ENCODE data around the gene SULT1C2. TPM values are rescaled to one million over a fixed set of nuclear protein-coding genes. Genes with fewer than 3 reads are reported as not detected.

The SULT1C2 gene
- polyA plus RNA-seq, 1 donor from 2014 or later, result not detected

DNA sequence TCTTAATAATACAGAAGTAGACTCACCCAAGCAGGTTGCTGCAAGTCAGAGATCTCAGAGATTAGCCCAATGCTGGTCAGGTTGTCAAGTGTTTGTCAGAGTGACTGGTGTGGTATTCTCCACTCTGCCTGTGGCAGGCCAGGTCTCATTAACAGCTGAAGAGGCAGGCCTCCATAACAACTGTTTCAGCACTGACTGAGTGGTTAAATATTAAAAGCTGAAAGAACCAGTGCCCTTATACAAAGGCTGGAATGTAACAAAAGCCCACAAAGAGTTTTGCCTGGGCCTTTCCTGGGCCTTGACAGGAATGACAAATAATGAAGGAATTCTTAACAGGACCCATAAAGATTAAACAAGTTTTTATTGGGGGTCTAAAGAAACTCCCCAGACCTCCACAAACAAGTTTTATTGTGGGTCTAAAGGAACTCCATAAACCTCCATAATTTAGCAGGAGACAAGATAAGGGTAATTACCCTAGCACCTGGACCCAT lies 26.8 kb downstream of the SULT1C2 start:
- Mint-ChIP-seq H3K36me3 (peaks cover 5% of the 10 kb centered on the region), H3K4me3 (no peak overlapping the region)

GRCh38 chr2:108316033-108316432 lies 27.3 kb downstream of the SULT1C2 start:
- Mint-ChIP-seq H3K36me3 (peaks cover 4% of the 10 kb centered on the region), H3K27ac (no peak overlapping the region), H3K27me3 (peaks cover 1% of the 10 kb centered on the region), H3K4me1 (peaks cover 0 to 1% (median 0%) of the 10 kb centered on the region in 3 donors), H3K9me3 (peaks cover 0 to 2% (median 0%) of the 10 kb centered on the region in 3 donors), H3K4me3 (no peak overlapping the region)

More for the DNA sequence above, 26.8 kb downstream of the SULT1C2 start:
- Mint-ChIP-seq H3K4me1 (peaks cover 0 to 2% (median 0%) of the 10 kb centered on the region in 3 donors), H3K9me3 (peaks cover 0 to 2% (median 0%) of the 10 kb centered on the region in 3 donors), H3K27ac (no peak overlapping the region), H3K27me3 (peaks cover 1% of the 10 kb centered on the region)

DNA sequence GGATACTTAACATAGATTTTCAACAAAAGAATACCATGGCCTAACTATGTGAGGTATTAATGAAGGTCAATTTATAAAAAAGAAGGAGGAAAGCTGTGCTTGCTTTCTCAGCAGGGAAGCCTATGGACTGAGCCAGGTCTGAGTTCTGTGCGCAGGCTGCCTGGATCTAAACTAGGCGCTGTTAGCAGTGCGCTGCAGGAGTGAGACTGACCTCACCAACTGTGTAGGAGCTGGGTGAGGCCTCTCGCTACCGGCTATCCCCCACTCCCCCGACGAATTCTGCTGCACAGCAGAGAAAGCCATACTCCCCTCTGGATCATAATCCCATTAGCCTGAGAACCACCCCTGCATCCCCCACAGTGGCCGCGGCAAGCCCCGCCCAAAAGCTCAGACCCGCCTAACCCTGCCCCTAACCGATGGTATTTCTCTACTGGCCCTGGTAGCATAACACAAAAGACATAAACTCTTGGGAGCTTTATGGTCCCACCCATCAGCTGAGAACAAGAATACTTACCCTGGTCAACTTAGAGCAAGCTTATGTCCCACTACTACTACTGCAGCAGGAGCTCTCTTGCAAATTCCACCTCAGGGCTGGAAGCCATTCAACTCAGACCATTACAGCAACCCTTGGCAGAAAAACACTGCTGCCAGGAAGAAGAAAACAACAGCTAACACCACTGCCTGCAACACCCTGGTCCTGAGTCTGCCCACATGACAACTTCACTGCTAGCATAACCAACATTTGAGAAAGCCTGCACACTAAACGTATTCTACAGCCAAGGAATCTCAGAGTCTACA lies 28.0 kb downstream of the SULT1C2 start:
- no peak overlapping the region for H3K27ac Mint-ChIP-seq
- no peak overlapping the region for H3K4me3 Mint-ChIP-seq
- peaks cover 3% of the 10 kb centered on the region for H3K36me3 Mint-ChIP-seq
- peaks cover 1% of the 10 kb centered on the region for H3K27me3 Mint-ChIP-seq
- H3K9me3 Mint-ChIP-seq, result peaks cover 0 to 2% (median 0%) of the 10 kb centered on the region in 3 donors
- no peaks in the 10 kb centered on the region for H3K4me1 Mint-ChIP-seq

- Mint-ChIP-seq H3K36me3 (no peaks in the 10 kb centered on the region), H3K27ac (no peak overlapping the region), H3K9me3 (peaks cover 0 to 2% (median 0%) of the 10 kb centered on the region in 3 donors), H3K27me3 (peaks cover 3% of the 10 kb centered on the region), H3K4me3 (no peak overlapping the region), H3K4me1 (no peaks in the 10 kb centered on the region)
Measured at GRCh38 chr2:108320326-108320922, 31.7 kb downstream of the SULT1C2 start.

DNA sequence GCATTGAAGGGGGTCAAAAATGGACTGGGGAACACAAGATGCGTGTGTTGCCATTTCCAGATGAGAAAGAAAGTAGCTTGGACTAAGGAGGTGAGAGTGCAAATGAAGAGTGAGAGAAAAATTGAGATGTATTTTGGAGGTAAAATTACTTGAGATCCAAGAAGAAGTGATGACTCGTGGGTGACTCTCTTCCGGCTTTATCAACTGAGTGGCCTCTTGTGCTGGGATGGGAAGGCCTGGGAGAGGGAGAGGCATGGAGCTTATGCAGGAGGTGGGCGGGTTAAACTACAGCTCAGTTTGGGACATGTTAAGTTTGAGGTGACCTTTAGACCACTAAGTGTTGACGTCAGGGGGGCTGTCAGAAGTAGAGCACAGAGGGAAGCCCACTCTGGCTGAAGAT lies 34.9 kb downstream of the SULT1C2 start:
- Mint-ChIP-seq H3K36me3 (no peaks in the 10 kb centered on the region), H3K27me3 (peaks cover 6% of the 10 kb centered on the region), H3K27ac (no peak overlapping the region), H3K4me3 (peak overlapping the region in 1 of 4 donors; percentile 30), H3K4me1 (no peaks in the 10 kb centered on the region), H3K9me3 (peaks cover 0 to 2% (median 0%) of the 10 kb centered on the region in 3 donors)

GRCh38 chr2:108324531-108325255 lies 36.0 kb downstream of the SULT1C2 start:
- Mint-ChIP-seq H3K27me3 (peaks cover 6% of the 10 kb centered on the region), H3K36me3 (no peaks in the 10 kb centered on the region), H3K9me3 (peaks cover 0 to 2% (median 0%) of the 10 kb centered on the region in 3 donors), H3K4me1 (no peaks in the 10 kb centered on the region), H3K4me3 (no peak overlapping the region), H3K27ac (no peak overlapping the region)

DNA sequence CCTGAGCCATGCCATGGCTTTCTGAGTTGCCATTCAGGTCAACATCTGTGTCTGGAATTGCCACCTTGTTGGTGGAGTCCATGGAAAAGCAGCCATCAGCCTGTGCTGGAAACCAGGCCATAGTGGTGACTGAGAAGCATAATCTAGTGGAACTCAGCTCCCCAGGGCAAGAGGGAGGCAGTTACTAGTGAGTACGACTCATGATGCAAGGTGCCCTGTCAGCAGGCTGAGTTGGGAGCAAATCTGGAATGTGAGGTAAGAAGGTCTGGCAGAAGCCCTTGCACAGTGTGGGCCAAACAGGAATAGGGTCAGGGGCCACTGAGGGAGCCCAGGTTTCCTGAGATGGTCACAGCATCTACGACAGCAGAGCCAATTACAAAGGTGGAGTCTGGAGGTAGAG lies 37.1 kb downstream of the SULT1C2 start:
- Mint-ChIP-seq H3K36me3 (no peaks in the 10 kb centered on the region), H3K4me3 (no peak overlapping the region), H3K9me3 (peaks cover 0 to 3% (median 2%) of the 10 kb centered on the region in 3 donors), H3K4me1 (peaks cover 2 to 4% (median 2%) of the 10 kb centered on the region in 3 donors), H3K27ac (no peak overlapping the region), H3K27me3 (peaks cover 12% of the 10 kb centered on the region)

- Mint-ChIP-seq H3K27me3 (peaks cover 10% of the 10 kb centered on the region), H3K36me3 (no peaks in the 10 kb centered on the region), H3K9me3 (peaks cover 0 to 3% (median 0%) of the 10 kb centered on the region in 3 donors), H3K4me3 (no peak overlapping the region), H3K27ac (no peak overlapping the region), H3K4me1 (peaks cover 3 to 5% (median 5%) of the 10 kb centered on the region in 3 donors)
Measured at GRCh38 chr2:108329771-108330170, 41.1 kb downstream of the SULT1C2 start.

DNA sequence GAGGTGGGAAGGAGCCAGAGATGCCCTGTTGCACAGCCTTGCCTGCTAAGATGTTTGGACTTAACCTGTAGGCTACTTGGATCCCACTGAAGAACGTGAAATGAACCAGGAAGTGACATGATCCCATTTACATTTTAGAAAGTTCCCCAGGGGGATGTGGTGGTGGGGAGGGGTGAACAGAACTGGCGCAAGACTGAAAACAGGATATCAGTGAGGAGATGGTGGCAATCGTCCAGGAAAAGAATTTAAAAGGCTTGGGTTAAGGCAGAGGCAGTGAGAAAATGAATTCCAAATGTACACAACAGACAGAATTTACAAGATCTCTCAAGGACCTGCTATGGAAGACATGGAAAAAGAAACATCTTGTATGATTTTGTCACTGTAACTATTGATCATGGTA lies 42.3 kb downstream of the SULT1C2 start:
- no peaks in the 10 kb centered on the region for H3K36me3 Mint-ChIP-seq
- peaks cover 0 to 3% (median 3%) of the 10 kb centered on the region in 3 donors for H3K9me3 Mint-ChIP-seq
- no peak overlapping the region for H3K4me3 Mint-ChIP-seq
- peaks cover 3 to 5% (median 5%) of the 10 kb centered on the region in 3 donors for H3K4me1 Mint-ChIP-seq
- H3K27ac Mint-ChIP-seq, result no peak overlapping the region
- H3K27me3 Mint-ChIP-seq, result peaks cover 10% of the 10 kb centered on the region

DNA sequence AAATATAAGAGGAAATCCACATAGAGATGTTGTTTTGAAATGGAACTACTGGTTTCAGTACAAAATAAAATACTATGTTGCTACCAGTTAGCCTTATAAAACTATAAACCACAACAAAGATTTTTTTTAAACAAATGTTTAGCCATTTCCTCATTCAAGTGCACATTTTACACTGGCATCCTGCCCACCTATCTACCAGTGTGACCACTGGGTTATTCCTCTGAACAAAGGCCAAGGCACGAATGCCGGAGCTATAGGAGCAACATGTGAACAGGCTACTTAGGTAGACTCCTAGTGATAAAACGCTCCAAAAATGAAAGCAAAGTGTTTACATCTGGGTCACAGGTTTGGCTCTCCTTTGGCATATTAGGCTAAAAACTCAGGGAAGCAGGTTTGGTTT lies 57.3 kb downstream of the SULT1C2 start:
- H3K36me3 Mint-ChIP-seq, result no peaks in the 10 kb centered on the region
- H3K27ac Mint-ChIP-seq, result no peak overlapping the region
- H3K4me3 Mint-ChIP-seq, result no peak overlapping the region
- peaks cover 0 to 2% (median 0%) of the 10 kb centered on the region in 3 donors for H3K9me3 Mint-ChIP-seq
- H3K27me3 Mint-ChIP-seq, result peaks cover 4% of the 10 kb centered on the region
- no peaks in the 10 kb centered on the region for H3K4me1 Mint-ChIP-seq

DNA sequence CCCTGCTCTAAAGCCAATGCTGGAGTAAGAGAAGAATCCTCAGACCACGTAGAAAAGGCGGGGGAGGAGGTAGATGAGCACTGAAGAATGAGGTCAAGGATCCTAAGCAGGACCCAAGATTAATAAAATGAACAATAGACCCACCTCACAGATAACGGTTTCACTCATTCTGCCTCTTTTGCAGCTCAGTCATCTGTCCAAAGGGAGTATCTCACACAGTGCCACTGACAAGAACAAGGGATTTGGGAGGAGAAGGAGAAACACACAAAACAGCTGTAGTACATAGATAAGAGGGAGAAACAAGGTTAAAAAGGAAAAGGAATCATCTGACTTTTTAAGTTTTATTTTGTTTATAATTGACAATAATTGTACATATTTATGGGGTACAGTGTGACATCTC lies 58.1 kb downstream of the SULT1C2 start:
- H3K4me3 Mint-ChIP-seq, result no peak overlapping the region
- H3K9me3 Mint-ChIP-seq, result peaks cover 0 to 2% (median 0%) of the 10 kb centered on the region in 3 donors
- H3K27ac Mint-ChIP-seq, result no peak overlapping the region
- H3K27me3 Mint-ChIP-seq, result peaks cover 4% of the 10 kb centered on the region
- no peaks in the 10 kb centered on the region for H3K36me3 Mint-ChIP-seq
- no peaks in the 10 kb centered on the region for H3K4me1 Mint-ChIP-seq

DNA sequence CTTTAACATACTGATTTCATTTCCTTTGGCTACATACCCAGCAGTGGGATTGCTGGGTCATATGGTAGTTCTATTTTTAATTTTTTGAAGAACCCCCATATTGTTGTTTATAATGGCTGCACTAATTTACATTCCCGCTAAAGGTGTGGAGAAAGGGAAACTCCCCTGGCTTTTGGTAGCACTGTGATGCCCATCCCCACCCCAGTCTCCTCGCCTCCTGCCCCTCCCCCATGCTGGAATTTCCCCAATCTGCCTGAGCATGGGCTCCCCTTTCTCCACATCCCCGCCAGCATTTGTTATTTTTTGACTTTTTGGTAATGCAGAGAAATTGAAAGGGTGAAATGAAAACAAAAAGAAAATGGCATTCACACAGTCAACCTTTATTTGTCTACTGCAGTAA lies 59.1 kb downstream of the SULT1C2 start:
- H3K9me3 Mint-ChIP-seq, result peaks cover 0 to 2% (median 0%) of the 10 kb centered on the region in 3 donors
- no peak overlapping the region for H3K4me3 Mint-ChIP-seq
- no peaks in the 10 kb centered on the region for H3K4me1 Mint-ChIP-seq
- peaks cover 4% of the 10 kb centered on the region for H3K27me3 Mint-ChIP-seq
- no peaks in the 10 kb centered on the region for H3K36me3 Mint-ChIP-seq
- H3K27ac Mint-ChIP-seq, result no peak overlapping the region

DNA sequence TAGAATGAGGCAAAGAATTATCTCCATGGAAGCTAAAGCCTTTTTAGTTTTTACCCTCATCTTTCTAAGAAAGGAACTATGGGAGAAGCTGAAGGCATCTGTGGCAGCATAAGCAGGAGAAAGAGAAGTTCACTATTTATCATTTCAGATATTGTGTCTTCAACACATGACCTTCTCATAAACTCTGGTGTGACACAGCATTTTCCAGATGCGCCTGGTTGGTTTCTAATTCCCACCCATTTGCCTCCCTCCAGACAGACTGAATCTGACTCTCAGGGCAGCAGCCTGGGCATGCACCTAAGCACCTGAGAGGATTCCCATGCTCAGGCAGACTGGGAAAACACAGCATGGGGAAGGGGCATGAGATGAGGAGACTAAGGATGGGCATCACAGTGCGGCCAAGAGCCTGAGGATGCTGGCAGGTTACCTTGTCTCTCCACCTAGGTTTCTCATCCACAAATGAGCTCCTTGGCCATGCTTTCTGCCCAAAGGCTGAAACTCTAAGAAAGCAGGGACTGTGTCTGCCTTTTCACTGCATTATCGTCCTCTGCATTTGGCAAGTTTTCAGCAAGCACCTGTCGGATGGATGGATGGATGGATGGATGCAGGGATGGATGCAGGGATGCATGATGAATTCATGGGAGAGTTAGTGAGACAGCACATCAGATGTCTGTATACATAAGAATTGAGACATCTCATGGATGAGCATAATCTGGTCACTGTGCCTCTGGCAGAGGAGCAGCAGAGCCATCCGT lies 60.3 kb downstream of the SULT1C2 start:
- Mint-ChIP-seq H3K4me1 (no peaks in the 10 kb centered on the region), H3K36me3 (no peaks in the 10 kb centered on the region), H3K4me3 (no peak overlapping the region), H3K9me3 (peaks cover 0 to under 1% (median 0%) of the 10 kb centered on the region in 3 donors), H3K27me3 (peaks cover 4% of the 10 kb centered on the region), H3K27ac (no peak overlapping the region)

- Mint-ChIP-seq H3K36me3 (no peaks in the 10 kb centered on the region), H3K9me3 (no peaks in the 10 kb centered on the region), H3K4me1 (no peaks in the 10 kb centered on the region), H3K27me3 (peaks cover 7% of the 10 kb centered on the region), H3K27ac (no peak overlapping the region), H3K4me3 (no peak overlapping the region)
Measured at GRCh38 chr2:108349571-108349928, 60.9 kb downstream of the SULT1C2 start.
